TTC549 (cell line): ENCODE measurements around the gene CMIP.
"Not testable (repeated sequence)": the region's sequence is repeated elsewhere in the genome, so short reads cannot be mapped to it uniquely, and the experiment has no call there.

Experiments used
- FAIRE-seq: peaks from 2 replicates; lab custom pipeline; 2012; peaks lifted over from hg19 to GRCh38; lab: Jason Lieb, UNC

Gene CMIP

DNA sequence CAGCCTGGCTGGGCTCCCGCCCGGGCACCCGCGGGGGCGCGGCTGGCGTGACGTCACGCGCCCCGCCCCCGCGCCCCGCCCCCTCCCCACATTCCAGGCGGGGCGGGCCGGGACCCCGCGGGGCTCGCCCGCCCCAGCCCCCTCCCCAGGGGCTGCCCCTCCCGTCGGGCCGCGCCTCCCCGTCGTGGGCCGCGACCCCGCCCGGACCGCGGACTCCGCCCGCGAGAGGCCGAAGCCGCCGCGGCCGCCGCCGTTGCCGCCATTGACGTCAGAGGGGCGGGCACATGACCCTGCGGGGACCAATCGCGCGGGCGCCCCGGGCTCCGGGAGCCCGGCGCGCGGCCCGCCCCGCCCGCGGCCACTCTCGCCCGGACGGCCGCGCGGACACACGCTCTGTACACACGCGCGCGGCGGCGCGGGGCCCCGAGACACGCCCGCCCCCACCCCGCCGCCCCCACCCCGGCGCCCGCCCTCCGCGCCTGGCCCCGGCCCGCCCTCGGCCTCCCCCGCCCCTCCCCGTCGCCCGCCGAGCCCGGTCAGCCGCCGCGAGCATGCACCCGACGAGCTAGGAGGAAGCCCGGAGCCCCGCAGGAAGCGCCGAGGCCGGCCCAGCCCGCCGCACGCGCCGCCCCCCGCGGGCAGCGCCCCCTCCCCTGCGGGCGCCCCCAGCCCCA lies at the start of gene CMIP:
Gene CMIP (plus strand): TSS at position 361 of the 674 bp plus-strand sequence.
- no peak for FAIRE-seq

DNA sequence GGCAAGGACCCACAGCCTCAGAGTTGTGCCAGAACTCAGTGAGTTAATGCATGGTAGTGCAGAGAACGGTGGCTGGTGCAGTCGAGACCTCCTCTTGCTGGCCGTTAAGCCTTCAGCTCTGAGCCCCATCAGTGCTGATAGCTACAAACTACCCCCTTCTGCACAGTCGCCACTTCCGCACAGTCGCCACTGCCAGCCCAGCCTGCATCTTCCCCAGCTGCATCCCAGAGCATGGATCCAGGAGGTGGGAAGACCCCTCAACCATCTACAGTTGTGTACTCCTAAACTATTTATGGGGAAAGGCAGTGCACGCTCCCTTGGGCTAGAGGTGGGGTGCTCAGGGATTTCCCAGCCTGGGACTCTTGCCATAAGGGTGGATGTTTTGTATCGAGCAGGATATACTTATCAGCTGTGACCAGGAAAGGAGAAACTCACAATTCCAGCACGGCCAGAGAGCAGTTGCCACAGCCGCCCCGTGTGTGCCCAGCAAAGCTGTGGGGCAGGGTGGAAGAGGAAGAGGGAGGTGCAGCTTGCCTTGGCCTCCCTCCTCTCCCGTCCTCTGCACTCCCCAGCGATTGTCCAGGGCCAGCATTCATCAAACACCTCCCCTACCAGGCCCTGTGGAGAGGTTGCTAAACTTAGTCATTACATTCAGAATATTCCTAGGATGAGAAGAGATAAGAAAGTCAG lies 49.5 kb upstream of the CMIP start:
- no peak for FAIRE-seq

- no peak for FAIRE-seq
Measured at GRCh38 chr16:81397058-81397878, 47.3 kb upstream of the CMIP start.

GRCh38 chr16:81397879-81398520 lies 46.6 kb upstream of the CMIP start:
- FAIRE-seq, result no peak

DNA sequence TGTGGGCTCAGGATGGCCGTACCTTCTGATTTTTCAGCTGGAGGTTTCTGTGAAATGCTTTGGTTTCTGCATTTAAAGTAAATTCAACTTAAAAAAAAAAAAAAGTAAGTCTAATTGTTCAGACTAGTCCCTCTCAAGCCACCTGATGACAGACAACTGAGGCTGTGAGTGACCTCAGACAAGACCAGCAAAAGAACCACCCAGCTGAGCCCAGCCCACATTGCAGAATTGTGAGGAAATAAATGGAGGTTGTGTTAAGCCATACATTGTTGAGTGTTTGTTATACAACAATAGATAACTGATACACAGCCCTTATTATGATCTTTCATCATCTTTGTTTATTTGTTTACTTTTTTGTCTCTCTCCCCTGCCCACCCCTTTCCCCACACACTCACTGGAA lies 44.7 kb upstream of the CMIP start:
- no peak for FAIRE-seq

GRCh38 chr16:81401035-81401950 lies 43.3 kb upstream of the CMIP start:
- FAIRE-seq, result no peak

DNA sequence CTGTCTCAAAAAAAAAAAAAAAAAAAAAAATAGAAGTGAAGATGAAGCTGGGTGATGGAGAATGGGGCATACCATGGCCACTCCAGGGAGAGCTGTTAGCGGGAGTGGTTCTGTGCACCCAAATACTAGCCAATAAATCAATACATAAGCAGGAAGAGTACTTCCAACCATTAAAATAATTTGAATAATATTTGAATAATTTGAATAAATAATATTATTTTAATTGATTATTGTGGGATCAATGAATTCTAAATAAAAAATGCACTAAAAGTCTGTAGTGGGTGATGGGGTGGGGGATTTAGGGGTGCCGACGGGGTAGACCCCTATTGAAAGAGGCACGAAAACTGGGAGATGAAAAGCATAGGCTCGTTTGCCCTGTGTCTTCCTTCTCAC lies 41.4 kb upstream of the CMIP start:
- no peak for FAIRE-seq

- FAIRE-seq, result no peak
Measured at GRCh38 chr16:81403601-81404391, 40.8 kb upstream of the CMIP start.

- not testable (repeated sequence) for FAIRE-seq
Measured at GRCh38 chr16:81405002-81405401, 39.6 kb upstream of the CMIP start.

- no peak for FAIRE-seq
Measured at GRCh38 chr16:81405702-81406113, 38.9 kb upstream of the CMIP start.

- FAIRE-seq, result no peak
Measured at GRCh38 chr16:81408409-81408950, 36.1 kb upstream of the CMIP start.

DNA sequence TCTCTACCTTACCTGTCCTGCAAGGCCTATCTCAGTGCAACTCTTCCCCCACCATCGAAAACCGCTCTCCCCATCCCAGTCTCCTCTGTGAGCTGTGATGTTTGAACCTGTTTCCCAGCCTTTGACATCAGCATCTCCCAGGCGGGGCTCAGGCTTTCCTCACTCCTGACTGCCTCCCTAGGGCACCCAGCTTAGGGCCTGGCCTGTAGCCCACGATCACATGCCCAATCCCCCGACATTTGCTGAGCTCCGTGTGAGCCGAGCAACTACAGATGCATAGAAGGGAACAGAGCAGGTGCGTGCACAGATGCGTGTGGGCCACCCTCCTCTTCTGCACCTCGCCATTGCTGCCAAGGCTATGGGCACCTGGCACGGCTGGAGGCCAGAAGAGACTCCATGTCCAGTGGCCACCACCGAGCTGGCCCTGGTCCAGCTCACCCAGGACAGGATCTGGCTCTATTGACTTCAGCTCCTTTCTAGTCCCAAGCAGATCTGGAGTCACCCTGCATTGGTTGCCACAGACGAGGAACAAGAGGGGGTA lies 35.5 kb upstream of the CMIP start:
- FAIRE-seq, result no peak

GRCh38 chr16:81410643-81411293 lies 33.8 kb upstream of the CMIP start:
- no peak for FAIRE-seq

DNA sequence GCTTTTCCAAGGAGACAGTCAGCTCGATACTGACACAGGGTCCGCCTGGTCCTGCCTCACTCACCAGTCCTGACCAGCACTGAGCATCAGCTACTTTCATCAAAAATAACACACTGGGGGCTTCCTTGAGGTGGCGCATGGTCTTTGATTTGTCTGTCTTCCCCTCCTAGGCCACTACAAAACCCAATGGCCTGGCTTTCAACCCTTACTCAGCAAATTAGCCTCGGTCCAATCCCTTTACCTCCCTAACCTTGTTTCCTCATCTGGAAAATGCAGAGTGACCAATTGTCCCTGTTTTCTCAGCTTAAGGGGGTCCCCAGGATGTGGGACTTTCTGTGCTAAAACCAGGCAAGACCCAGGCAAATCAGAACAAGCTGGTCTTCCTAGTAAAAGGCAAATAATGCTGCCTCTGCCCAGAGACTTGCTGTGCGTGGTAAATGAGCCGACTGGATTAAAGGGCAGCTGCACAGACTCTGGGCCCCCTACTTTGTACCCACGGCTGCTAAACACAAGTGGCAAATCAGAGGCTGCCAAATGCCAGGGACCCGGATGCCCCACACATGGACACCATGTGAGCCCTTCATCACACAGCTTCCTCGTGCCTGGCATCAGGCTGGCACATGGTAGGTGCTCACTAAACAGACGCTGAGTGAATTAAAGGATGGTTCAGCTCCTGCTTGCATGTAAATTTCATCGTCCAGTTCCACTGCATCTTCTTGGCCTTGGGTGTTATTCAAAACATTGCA lies 31.2 kb upstream of the CMIP start:
- FAIRE-seq, result no peak

- FAIRE-seq, result no peak
Measured at GRCh38 chr16:81415751-81416150, 28.9 kb upstream of the CMIP start.

GRCh38 chr16:81416749-81417148 lies 27.9 kb upstream of the CMIP start:
- no peak for FAIRE-seq

- FAIRE-seq, result no peak
Measured at GRCh38 chr16:81417210-81417609, 27.4 kb upstream of the CMIP start.

DNA sequence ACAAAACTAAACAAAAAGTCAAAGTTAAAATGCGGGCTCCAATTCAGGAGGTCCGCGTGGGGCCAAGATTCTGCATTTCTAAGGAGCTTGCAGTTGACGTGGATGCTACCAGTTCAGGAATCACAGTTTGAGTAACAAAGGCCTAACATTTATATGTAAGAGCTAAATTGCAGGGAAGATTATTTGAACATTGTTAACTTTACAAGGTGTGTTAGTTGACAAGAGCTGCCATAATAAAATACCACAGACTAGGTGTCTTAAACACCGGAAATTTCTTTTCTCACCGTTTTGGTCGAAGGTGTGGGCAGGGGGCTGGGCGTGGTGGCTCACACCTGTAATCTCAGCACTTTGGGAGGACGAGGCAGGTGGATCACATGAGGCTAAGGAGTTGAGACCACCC lies 24.8 kb upstream of the CMIP start:
- no peak for FAIRE-seq

DNA sequence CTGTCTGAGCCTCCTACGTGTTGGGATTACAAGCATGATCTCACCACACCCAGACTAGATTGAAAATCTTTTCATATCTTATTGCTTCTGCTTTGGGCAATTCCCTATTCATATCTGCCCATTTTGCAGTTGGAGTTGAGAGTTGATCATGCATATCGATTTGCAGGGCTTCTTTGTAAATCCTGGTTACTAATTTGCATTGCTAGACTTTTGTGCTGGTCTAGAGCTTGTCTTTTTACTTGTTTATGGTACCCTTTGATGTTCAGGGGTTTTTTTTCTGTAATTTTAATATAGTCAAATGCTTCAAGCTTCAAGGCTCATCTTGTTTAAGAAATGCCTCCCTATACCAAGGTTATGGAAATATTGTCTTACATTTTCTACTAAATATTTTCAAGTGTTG lies 23.5 kb upstream of the CMIP start:
- no peak for FAIRE-seq
